Activated CD4-positive, alpha-beta T cell treated with anti-CD3 and anti-CD28 coated beads, Interleukin-2, amount 50 U/mL, for 24 hours (primary cell): Measurements from ENCODE around the gene DPPA5.
"Not testable (repeated sequence)": the region's sequence is repeated elsewhere in the genome, so short reads cannot be mapped to it uniquely, and the experiment has no call there.

Experiments used
- DNase-seq, 2 donors: peaks; one replicate each; pipeline ENCODE4 v3.0.0-alpha.2; 2020; ENCODE audit warnings: low read depth in 1 of 2, low spot score in 1 of 2

Gene DPPA5

DNA sequence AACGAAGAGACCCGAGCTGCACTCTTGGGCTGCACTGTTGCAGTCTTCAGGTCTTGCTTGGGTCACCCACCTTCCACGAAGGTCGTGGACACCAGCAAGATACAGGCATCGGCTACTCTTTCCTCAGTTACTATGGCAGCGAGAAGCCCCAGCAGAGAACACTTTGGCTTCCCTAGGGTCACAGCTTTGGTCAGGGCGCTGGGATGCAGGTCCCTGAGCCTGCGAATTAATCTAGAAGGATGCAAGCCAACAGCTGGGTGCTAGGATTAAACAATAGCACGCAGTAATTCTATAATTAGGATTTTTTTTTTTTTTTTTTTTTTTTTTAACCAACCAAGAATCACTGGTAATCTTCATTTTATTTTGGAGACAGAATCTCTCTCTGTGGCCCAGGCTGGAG is 10.5 kb upstream of the DPPA5 start:
- no peak for DNase-seq

GRCh38 chr6:73364121-73364520 is 10.0 kb upstream of the DPPA5 start:
- no peak for DNase-seq

GRCh38 chr6:73363537-73363875 is 9.4 kb upstream of the DPPA5 start:
- DNase-seq = no peak

DNA sequence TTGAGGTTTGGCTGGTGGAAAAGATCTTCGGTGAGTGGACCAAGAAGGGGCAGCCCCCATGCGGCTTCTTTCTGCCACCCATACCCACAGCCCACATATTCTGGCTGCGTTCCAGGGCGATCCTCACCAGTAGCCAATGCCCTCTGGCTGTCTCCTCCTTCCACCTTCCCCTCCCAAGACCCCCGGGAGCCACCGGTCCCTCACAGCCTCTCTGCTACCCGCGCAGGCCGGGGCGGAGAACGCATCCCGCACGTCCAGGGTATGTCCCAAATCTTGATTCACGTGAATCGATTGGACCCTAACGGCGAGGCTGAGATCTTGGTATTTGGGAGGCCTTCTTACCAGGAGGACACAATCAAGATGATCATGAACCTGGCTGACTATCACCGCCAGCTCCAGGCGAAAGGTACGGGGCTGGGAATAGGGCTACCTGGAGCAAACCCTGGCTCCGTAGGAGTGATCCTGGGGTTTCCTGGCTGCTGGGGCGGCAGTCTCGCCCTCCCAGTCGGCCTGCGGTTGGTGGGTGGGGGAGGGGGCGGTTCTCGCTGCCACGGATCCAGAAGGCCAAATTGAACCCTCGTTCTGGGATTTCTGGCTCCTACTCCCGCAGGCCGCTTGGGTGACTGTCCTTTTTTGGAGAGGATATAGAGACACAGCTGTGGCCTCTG is 8.9 kb upstream of the DPPA5 start:
- DNase-seq = no peak

DNA sequence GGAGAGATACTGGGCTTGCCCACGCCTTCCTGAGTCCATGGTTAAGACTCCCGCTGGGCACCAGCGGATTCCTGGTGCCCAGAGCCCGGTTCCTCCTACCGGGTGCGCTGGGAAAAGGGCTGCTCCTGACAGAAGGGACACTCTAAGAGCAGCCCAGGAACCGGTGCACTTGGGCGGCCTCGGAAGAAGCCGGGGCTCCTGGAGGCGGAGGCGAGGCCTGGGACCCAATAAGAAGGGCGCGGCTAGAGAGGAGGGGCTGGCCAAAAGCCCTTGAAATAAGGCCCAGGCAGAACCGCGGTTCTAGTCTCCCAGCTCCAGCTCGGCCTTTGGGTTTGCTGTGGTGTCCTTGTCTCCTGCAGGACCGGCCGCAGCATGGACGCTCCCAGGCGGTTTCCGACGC is 8.3 kb upstream of the DPPA5 start, which contains the start of gene KHDC3L:
TSS of gene KHDC3L (plus strand) at position 301 of the 400 bp plus-strand sequence. CDS start at position 373, 72 bp downstream.
- no peak for DNase-seq

DNA sequence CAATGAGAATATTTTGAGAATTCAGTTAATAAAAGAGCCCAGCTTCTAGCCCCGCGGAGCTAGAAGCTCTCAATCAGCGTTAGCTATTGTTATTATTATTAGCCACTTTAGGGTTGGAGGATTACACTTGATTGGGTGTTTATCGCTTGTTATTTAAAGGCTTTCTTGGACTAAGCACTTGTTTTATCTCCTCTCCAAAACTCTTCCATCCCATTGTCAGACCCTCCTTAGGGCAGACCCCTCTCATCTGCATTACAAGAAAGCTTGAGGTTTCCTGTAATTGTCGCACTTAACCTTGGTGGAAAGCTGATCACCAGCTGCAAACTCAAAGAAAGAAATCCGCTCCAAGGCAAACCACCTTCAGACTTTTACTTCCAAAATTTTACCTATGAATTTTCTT is 4.8 kb downstream of the DPPA5 start:
- no peak for DNase-seq

DNA sequence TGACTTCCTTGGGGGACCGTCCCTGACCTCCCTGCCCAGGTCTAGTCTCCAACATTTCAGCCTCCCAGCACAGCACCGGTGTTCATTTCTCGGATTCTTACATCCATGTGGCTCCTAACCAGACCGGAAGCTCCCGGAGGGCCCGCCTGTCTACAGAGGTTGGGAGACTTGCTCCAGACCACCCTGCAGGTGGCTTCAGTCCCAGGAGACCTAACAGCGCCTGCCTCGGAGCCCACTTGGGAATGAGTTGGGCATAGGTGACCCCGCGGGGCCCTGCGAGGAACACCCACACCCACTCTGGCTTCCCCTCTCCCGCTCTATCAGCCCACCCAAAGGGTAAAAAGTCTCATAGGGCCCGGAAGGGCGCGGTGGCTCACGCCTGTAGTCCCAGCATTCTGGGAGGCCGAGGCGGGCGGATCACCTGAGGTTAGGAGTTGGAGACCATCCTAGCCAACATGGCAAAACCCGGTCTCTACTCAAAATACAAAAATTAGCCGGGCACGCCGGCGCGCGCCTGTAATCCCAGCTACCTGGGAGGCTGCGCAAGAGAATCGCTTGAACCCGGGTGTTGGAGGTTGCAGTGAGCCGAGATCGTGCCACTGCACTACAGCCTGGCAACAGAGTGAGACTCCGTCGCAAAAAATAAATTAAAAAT is 5.4 kb downstream of the DPPA5 start:
- DNase-seq = no peak

DNA sequence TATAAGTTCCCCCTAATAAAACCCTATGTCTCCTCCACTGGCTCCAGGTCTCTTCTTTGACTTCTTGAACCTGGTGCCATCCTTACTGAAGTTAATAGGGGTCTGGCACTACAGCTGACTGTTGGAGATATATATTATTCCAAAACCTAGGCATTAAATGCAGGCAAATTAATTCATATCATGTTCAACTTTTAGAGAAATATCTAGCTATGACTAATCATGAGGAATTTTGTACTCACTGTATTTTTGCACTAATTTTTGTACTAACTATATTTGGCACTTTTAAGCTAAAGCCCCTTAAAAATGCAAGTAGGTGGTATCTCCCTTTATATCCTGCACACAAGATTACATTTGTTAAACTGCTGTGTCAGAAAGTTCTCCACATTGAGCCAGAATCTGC is 10.9 kb downstream of the DPPA5 start:
- DNase-seq = no peak

- no peak for DNase-seq
Measured at GRCh38 chr6:73342174-73342573, 11.9 kb downstream of the DPPA5 start.

DNA sequence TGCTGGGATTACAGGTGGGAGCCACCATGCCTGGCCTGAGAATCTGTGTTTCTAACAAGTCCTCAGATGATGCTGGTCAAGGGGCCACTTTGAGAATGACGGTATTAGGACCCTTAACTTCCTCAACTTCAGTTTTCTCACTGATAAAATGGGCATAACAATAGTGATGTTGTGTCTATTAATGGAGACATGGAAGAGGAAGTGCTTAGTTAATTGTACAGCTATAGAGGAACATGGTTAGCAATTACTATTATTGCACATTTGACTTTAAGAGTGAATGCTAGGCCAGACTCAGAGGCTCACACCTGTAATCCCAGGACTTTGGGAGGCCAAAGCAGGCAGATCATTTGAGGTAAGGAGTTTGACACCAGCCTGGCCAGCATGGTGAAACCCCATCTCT is 12.7 kb downstream of the DPPA5 start:
- DNase-seq = no peak

DNA sequence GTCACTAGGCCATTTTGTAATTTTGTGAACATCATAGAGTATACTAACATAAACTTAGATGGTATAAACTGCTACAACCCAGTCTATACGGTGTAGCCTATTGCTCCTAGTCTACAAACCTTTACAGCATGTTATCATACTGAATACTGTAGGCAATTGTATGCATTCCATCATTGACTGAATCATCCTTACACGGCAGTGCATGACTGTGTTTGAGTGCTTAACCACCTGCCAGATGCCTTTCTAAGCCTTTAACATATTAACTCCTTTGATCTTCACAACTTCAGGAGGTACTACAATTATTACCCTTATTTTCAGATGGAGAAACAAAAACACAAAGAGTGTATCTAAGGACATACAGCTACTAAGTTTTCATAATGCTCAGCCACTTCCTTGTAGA is 14.0 kb downstream of the DPPA5 start:
- DNase-seq = no peak

DNA sequence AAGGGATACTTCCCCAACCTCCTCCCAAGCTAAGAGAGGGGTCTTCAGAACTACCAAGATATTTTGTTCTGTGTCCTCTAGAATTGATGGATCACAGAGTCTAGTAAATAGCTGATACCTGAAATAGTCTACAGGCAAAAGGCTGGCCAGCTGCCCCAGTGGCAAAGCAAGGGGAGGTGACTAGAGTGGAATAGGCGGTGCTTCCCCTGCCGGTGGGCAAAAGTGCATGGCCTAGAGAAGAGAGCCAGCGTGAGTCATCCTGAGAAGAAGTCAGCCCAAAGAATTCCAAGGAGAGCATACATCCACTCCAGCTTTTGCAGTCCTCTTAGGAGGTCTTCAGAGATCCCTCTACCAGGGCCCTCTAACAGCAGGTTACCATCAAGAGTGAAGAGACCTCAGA is 14.7 kb downstream of the DPPA5 start:
- no peak for DNase-seq

DNA sequence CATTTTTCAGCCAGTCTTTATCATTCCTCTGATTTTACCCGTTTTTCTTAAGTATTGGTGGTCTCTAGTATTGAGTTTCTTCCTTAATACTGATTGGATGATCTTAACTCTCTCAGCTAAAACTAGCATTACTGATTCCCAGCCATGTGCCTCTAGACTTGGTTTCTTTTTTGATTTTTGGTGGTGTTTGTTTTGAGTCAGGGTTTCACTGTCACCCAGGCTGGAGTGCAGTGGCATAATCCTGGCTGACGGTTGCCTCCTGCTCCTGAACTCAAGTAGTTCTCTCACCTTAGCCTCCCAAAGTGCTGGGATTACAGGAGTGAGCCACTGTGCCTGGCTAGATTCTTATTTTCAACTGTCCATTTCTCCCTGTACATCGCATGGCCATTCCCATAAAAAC is 24.9 kb downstream of the DPPA5 start:
- DNase-seq = no peak

DNA sequence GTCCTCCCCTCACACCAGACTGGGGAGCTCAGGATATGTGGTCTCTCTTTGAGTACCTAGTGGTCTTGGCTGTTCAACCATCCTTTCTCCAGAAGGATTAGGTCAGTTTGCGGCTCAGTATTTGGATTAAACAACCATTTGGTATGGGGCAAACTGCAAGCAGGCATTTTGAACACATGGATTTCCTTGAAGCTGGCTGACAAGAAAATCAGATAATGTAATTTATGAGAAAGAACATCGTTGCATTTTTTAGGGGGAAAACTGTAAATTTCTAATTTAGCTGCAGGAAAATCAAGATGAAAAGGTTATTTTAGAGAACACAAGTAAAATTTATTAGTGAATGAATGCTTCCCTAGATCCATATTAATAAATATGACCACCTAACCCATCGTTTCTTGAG is 25.3 kb downstream of the DPPA5 start:
- no peak for DNase-seq

- DNase-seq = no peak
Measured at GRCh38 chr6:73325656-73326055, 28.4 kb downstream of the DPPA5 start.

DNA sequence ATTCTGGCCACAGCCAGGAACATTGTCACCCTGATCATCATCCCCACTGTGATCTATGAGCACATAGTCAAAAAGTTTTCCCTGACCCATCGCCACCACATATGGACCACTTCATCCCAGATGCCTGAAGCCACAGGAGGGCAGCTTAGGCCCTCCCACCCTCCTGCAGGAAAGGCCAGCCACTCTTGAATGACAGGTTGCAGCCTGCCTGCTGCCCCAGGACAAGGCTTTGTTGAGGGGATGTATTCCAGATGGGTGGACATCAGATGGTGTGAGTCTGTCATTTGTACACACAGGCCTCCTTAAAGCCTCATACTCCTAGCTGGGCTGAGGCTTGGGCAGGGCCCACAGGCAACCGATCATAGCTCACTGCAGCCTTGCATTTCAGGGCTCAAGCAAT is 30.8 kb downstream of the DPPA5 start:
- DNase-seq = no peak

DNA sequence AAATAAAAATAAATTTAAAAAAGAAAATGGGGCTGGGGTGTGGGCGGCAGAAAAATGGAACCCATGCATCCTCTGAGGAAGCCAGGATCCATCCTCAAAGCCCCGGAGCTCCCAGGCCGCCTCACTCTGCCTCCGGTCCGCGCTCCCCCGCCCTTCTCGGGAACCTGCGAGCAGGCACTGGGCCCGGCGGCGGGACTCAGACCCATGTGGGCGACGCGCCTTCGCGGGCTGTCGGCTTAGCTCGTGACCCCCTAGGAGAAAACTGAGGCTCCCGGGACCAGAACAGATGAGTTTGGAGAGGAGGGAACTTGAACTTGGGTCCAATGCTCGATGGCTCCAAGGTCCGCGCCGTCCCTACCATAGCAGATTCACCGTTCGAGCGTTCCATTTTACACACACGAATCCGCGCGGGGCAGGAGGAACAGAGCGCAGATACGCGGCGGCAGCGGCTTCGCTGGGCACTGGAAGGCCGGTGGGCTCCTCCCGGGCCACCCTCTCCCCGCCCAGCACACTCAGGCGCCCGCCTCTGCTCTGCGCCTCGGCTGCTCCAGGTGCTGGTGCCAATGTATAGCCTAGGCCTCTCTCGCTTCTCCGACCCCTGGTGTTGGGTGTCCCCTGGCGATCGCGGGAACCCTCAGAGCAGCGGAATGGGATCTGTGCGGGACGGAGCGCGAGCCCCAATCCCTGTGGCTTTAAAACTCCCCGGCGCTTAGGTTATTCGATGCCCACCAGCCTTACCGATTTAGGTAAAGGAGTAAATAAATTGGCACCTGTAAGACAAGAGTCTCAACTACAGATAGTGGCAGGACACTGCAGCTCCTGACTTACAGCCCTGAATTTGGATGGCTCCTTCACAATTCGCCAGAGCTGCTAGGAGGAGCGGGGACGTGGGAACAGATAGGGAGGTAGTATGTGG is 39.2 kb downstream of the DPPA5 start:
- no peak for DNase-seq

- DNase-seq = not testable (repeated sequence)
Measured at GRCh38 chr6:73310503-73310845, 43.6 kb downstream of the DPPA5 start.

DNA sequence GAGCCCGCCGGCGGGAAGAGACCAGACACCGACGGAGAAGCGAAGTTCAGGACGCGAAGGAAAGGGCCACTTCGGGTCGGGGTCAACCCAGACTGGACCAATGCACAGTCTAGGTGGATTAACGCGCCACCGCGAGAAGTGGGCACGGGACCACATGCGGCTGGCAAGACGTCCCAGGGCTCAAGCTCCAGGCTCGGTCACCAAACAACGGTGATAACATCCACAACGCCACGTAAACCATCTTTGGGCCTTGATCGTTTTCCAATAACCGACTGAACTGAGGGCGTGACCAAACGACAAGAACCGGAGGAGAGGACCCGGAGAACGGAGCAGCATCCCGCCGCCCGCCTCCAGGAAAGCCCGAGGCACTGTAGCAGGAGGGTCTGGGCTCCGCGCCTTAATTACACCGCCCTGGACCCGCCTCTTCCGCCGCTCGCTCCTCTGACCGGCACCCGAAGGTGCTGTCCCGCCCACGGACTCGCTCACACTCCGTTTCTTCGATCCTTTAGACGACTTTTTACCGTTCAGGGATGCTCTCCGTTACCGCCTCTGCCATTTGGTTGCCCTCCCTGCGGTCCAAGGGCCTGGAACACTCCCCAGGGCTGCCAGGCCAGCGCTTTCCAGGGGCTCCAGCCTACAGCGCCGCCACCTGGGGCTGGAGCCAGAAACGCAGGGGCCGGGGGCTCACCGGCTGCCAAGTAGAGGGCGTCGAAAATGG is 44.1 kb downstream of the DPPA5 start:
- DNase-seq = peak; percentile 35 to 38

DNA sequence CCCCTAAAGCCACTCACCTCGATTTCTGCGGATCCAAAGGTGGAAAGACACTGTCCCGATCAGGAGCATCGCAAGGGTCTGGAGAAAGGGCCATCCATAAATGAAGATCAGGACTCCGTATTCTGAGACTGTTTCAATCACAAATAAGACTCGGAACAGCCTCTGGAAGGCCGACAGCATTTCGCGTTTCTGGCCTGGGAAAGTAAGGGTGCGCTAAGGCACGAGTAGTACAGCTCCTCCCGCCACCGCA is 44.6 kb downstream of the DPPA5 start:
- DNase-seq = no peak

DNA sequence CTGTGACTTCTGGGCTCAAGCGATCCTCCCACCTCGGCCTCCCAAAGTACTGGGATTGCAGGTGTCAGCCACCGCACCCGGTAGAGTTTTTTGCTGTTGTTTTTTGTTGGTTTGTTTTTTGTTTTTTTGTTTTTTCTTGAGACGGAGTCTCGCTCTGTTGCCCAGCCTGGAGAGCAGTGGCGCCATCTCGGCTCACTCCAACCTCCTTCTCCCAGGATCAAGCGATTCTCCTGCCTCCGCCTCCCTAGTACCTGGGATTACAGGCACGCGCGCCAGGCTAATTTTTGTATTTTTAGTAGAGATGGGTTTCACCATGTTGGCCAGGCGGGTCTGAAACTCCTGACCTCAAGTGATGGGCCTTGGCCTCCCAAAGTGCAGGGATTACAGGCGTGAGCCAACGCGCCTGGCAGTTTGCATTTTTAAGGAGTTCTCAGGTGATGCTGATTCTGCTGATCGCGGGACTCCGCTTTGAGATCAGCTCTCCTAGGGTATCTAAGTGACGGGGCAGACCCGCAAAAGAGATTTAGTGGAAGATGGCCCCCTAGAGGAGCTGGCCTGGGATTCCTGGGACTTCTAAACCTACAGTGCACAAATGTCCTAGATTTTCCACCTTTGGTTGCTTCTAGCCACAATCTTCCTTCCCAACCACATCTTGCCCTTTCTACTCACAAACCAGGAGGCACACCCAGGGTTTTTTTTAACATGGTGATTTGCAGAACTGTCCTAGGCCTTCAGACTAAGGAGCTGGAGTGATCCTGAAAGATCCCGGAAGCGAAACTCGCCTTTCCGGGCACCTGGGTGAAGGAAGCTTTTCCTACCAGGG is 45.2 kb downstream of the DPPA5 start:
- DNase-seq = no peak
